AG04450 (cell line): Measurements from ENCODE around the gene FEN1. TPM values are rescaled to one million over a fixed set of nuclear protein-coding genes. Genes with fewer than 3 reads are reported as not detected.

Experiments
- CTCF ChIA-PET: fragments of 300-600, 350-600 bp; formaldehyde crosslinking; extraction: SDS; loops from one replicate; lab custom pipeline; 2022; ENCODE audit warnings: antibody characterized with exemption, inconsistent platforms; lab: Charles Lee
- POLR2A ChIA-PET: fragments of 350-600 bp; formaldehyde crosslinking; extraction: SDS; loops from one replicate; lab custom pipeline; 2021; ENCODE audit warnings: antibody characterized with exemption, inconsistent platforms; lab: Yijun Ruan, JAX
- DNase-seq: peaks from one replicate; pipeline ENCODE4 v3.0.0-alpha.2; 2011; ENCODE audit warnings: low read depth, low spot score
- H3K27ac ChIP-seq: one replicate; pipeline ENCODE4 v1.5.1; 2012; ENCODE audit warnings: low read depth, low read length, control low read depth
- H3K27me3 ChIP-seq: one replicate; pipeline ENCODE4 v1.6.0; 2012; ENCODE audit warnings: low read length; ENCODE audit not compliant: control insufficient read depth, insufficient read depth
- H3K4me3 ChIP-seq: 2 replicates; pipeline ENCODE4 v1.5.1; 2011; ENCODE audit warnings: mild to moderate bottlenecking, low read depth, low read length, control low read depth
- H3K9me3 ChIP-seq: 2 replicates; pipeline ENCODE4 v1.5.1; 2012; ENCODE audit warnings: low read length; ENCODE audit not compliant: control insufficient read depth, insufficient read depth
- CTCF ChIP-seq: IDR thresholded peaks from 2 replicates; pipeline ENCODE4 v1.5.1; 2011; ENCODE audit warnings: low read depth, low read length, control low read depth, inconsistent platforms
- polyA plus RNA-seq: library from polyadenylated mRNA; depleted of rRNA; stranded (reverse); fragments of >200 nt; gene quantifications from 2 replicates; pipeline ENCODE4 v1.2.3, GENCODE V29; 2011

The FEN1 gene
- polyA plus RNA-seq, 1 experiment = 7.1 TPM

- ChIA-PET POLR2A (no interaction called here), CTCF (no interaction called here)
- no peak for DNase-seq
- TF ChIP-seq CTCF = no peak
- Histone ChIP-seq H3K27ac (no peak overlapping the region), H3K9me3 (no peaks in the 10 kb centered on the region; the same call in 1 of the 2 replicates), H3K4me3 (no peak overlapping the region), H3K27me3 (peaks cover 5% of the 10 kb centered on the region)
Observed at GRCh38 chr11:61756452-61757212, 36.1 kb upstream of the FEN1 start.

- H3K27ac ChIP-seq = no peak overlapping the region
- H3K4me3 ChIP-seq = no peak overlapping the region
- CTCF ChIA-PET = interaction anchor here (0.9 kb wide), 1 partner anchor 351 kb away, joined by 3 read pairs; no protein-coding TSS in a partner anchor
- H3K9me3 ChIP-seq = no peaks in the 10 kb centered on the region; the same call in 1 of the 2 replicates
- TF ChIP-seq CTCF = no peak
- DNase-seq = no peak
- H3K27me3 ChIP-seq = peaks cover 5% of the 10 kb centered on the region
- POLR2A ChIA-PET = no interaction called here
Observed at GRCh38 chr11:61757213-61757862, 35.4 kb upstream of the FEN1 start.

- H3K27ac ChIP-seq = no peak overlapping the region
- H3K4me3 ChIP-seq = no peak overlapping the region
- H3K9me3 ChIP-seq = no peaks in the 10 kb centered on the region; the same call in 1 of the 2 replicates
- ChIA-PET CTCF (no interaction called here), POLR2A (no interaction called here)
- no peak for TF ChIP-seq CTCF
- no peaks in the 10 kb centered on the region for H3K27me3 ChIP-seq
- DNase-seq = no peak
Observed at GRCh38 chr11:61760946-61761345, 31.8 kb upstream of the FEN1 start.

- no peaks in the 10 kb centered on the region; the same call in 1 of the 2 replicates for H3K9me3 ChIP-seq
- ChIA-PET POLR2A (no interaction called here), CTCF (no interaction called here)
- H3K4me3 ChIP-seq = no peak overlapping the region
- DNase-seq = no peak
- TF ChIP-seq CTCF = no peak
- no peaks in the 10 kb centered on the region for H3K27me3 ChIP-seq
- H3K27ac ChIP-seq = no peak overlapping the region
Observed at GRCh38 chr11:61761440-61762222, 31.1 kb upstream of the FEN1 start.
